B cell (primary cell): ENCODE results near the gene INTS3. TPM values are rescaled to one million over a fixed set of nuclear protein-coding genes. Genes with fewer than 3 reads are reported as not detected.

Experiments
- ATAC-seq: fragments of 200-7000 bp; cut with Tn5 transposase; one replicate; pipeline ENCODE4 v1.10.0; 2021; ENCODE audit warnings: low read depth, mild to moderate bottlenecking, moderate number of reproducible peaks, moderate library complexity
- CTCF ChIA-PET: fragments of 350-600 bp; sonication (Branson Sonifier 250); formaldehyde crosslinking; loops from one replicate; lab custom pipeline; 2021; ENCODE audit warnings: antibody characterized with exemption, inconsistent platforms; lab: Charles Lee
- POLR2A ChIA-PET: fragments of 350-600 bp; sonication (Branson Sonifier 250); formaldehyde crosslinking; loops from one replicate; lab custom pipeline; 2021; ENCODE audit warnings: antibody characterized with exemption; lab: Charles Lee
- DNase-seq: peaks from one replicate; pipeline ENCODE4 v3.0.0; 2013
- H2AFZ ChIP-seq: 2 replicates; pipeline ENCODE4 v1.6.1; 2012; ENCODE audit warnings: mild to moderate bottlenecking, low read depth, low read length; ENCODE audit not compliant: insufficient read depth, poor library complexity, severe bottlenecking
- H3K27ac ChIP-seq, 2 donors: 1 replicate in 1 of 2; 2 replicates in 1 of 2; pipeline ENCODE4 v1.5.1; 2012 to 2013; ENCODE audit warnings: low read length in 2 of 2, mild to moderate bottlenecking in 2 of 2, moderate library complexity in 1 of 2
- H3K27me3 ChIP-seq, 4 experiments: fragments of 200-600 bp in 1 of 4; sonication (generic) in 1 of 4; replicated peaks in 1 of 4; 1 replicate in 2 of 4; 2 replicates in 2 of 4; pipeline versions ENCODE4 v1.6.1 to v1.7.0; 2013 to 2016; ENCODE audit warnings: low read length in 3 of 4, mild to moderate bottlenecking in 2 of 4, mixed read lengths in 1 of 4, moderate library complexity in 1 of 4; ENCODE audit not compliant: insufficient read depth in 4 of 4, control insufficient read depth in 3 of 4; ENCODE audit errors: control extremely low read depth in 1 of 4
- H3K36me3 ChIP-seq, 2 experiments: replicated peaks in 1 of 2; 1 replicate in 1 of 2; 2 replicates in 1 of 2; pipeline versions ENCODE4 v1.6.1 to v1.7.1; 2013; ENCODE audit warnings: low read length in 1 of 2; ENCODE audit not compliant: insufficient read depth in 2 of 2, control insufficient read depth in 1 of 2; ENCODE audit errors: control extremely low read depth in 1 of 2, extremely low read depth in 1 of 2
- H3K4me1 ChIP-seq, 2 donors: fragments of 200-600 bp in 1 of 2; sonication (generic) in 1 of 2; 1 replicate in 1 of 2; 2 replicates in 1 of 2; pipeline versions ENCODE4 v1.5.1 to v1.6.1; 2013 to 2017; ENCODE audit warnings: low read length in 2 of 2; ENCODE audit not compliant: control insufficient read depth in 2 of 2, insufficient read depth in 2 of 2
- H3K4me2 ChIP-seq: replicated peaks from 2 replicates; pipeline ENCODE3; 2012; ENCODE audit warnings: mild to moderate bottlenecking, low read depth, low read length; ENCODE audit not compliant: poor library complexity, severe bottlenecking
- H3K4me3 ChIP-seq, 5 experiments: fragments of 200-600 bp in 1 of 5; sonication (generic) in 1 of 5; 1 replicate in 3 of 5; 2 replicates in 2 of 5; pipeline versions ENCODE4 v1.5.1 to v1.7.0; 2011 to 2016; ENCODE audit warnings: low read length in 4 of 5, mild to moderate bottlenecking in 4 of 5, low read depth in 2 of 5, control low read depth in 1 of 5, moderate library complexity in 1 of 5; ENCODE audit not compliant: insufficient read depth in 1 of 5; ENCODE audit errors: control extremely low read depth in 1 of 5, extremely low read depth in 1 of 5
- H3K79me2 ChIP-seq: fragments of 200-600 bp; sonication (generic); one replicate; pipeline ENCODE4 v1.6.0; 2016; ENCODE audit warnings: low read length; ENCODE audit not compliant: control insufficient read depth, insufficient read depth
- H3K9ac ChIP-seq: fragments of 200-600 bp; sonication (generic); 2 replicates; pipeline ENCODE4 v1.6.1; 2017; ENCODE audit warnings: mild to moderate bottlenecking, low read length, moderate library complexity
- H3K9me3 ChIP-seq, 3 donors: one replicate each; pipeline versions ENCODE4 v1.6.1 to v1.7.1; 2013; ENCODE audit warnings: low read length in 2 of 3; ENCODE audit not compliant: control insufficient read depth in 2 of 3, insufficient read depth in 1 of 3; ENCODE audit errors: control extremely low read depth in 1 of 3
- H4K20me1 ChIP-seq: 2 replicates; pipeline ENCODE4 v1.6.0; 2012; ENCODE audit warnings: mild to moderate bottlenecking, low read length; ENCODE audit not compliant: insufficient read depth, control insufficient read depth, poor library complexity, severe bottlenecking
- H3K27ac Mint-ChIP-seq: one replicate; pipeline ENCODE4 v1.8.0; 2021; ENCODE audit warnings: mixed read lengths
- H3K27me3 Mint-ChIP-seq: one replicate; pipeline ENCODE4 v1.8.0; 2021; ENCODE audit warnings: mixed read lengths
- H3K4me1 Mint-ChIP-seq: one replicate; pipeline ENCODE4 v1.8.0; 2021; ENCODE audit warnings: mixed read lengths
- H3K4me3 Mint-ChIP-seq: one replicate; pipeline ENCODE4 v1.8.0; 2021; ENCODE audit warnings: mixed read lengths
- H3K9me3 Mint-ChIP-seq: one replicate; pipeline ENCODE4 v1.8.0; 2022; ENCODE audit warnings: mixed read lengths; ENCODE audit not compliant: insufficient read depth
- EZH2 ChIP-seq: IDR thresholded peaks from 2 replicates; pipeline ENCODE4 v1.6.1; 2012; ENCODE audit warnings: borderline replicate concordance, low read depth, mild to moderate bottlenecking, moderate library complexity, low read length; ENCODE audit not compliant: insufficient read depth, poor library complexity, severe bottlenecking
- WGBS: methylation state at CpG from one replicate; pipeline ENCODE4 v1.1.5; 2013; ENCODE audit warnings: missing lambda C conversion rate; ENCODE audit not compliant: insufficient coverage; 5-methylcytosine and 5-hydroxymethylcytosine counted together
- intact Hi-C: fragments of 100-400 bp; cut with micrococcal nuclease; formaldehyde crosslinking; loops from one replicate; pipeline ENCODE4 v1.10.0; 2022
- polyA plus RNA-seq: library from polyadenylated mRNA; depleted of rRNA; stranded (reverse); fragments of >200 nt; gene quantifications from 2 replicates; pipeline ENCODE4 v1.2.3, GENCODE V29; 2012
- total RNA-seq, 2 donors: library from RNA; stranded (reverse); fragments of 120-200 nt in 1 of 2; gene quantifications; 1 replicate in 1 of 2; 2 replicates in 1 of 2; pipeline versions ENCODE4 v1.2.3 to v1.2.4, GENCODE V29; 2013 to 2022
- TF ChIP-seq, protein P1 (sequence below): fragments of 200-600 bp; IDR thresholded peaks from one replicate; pipeline ENCODE4 v1.8.0; 2022; ENCODE audit warnings: antibody characterized with exemption, mild to moderate bottlenecking

INTS3 gene
- total and polyA plus RNA-seq, 2 donors (not counting 1 experiment from before 2014, with no cell fraction given): 69.1 to 84.1 TPM

DNA sequence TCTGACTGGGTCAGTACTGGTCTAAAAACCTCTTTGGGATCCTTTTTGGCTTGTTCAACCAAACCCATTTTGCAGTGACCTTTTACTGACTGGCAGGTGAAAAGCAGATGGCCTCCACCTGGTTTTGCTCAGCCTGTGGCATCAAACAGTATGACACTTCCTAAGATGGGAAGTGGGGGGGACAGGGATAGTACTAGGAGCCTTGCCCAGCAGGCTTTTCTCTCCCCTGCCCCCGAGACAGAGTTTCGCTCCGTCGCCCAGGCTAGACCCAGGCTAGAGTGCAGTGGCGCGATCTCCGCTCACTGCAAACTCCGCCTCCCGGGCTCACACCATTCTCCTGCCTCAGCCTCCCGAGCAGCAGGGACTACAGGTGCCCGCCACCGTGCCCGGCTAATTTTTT is 18.3 kb downstream of the INTS3 start:
- H3K9ac ChIP-seq: no peak overlapping the region
- peaks cover 34% of the 10 kb centered on the region for H3K4me1 Mint-ChIP-seq
- no peak overlapping the region for H3K27ac ChIP-seq
- no peak overlapping the region for H3K27ac Mint-ChIP-seq
- intact Hi-C loops: no loop called here
- WGBS: 94% methylated on average over 9 of the region's 13 CpGs
- ChIA-PET CTCF (interaction anchor here (0.7 to 1.1 kb wide), 4 partner anchors 69 to 237 kb away, joined by 3 to 5 read pairs (median 4); no protein-coding TSS in a partner anchor), POLR2A (no interaction called here)
- no peaks in the 10 kb centered on the region for H3K27me3 Mint-ChIP-seq
- no peak overlapping the region for H3K4me2 ChIP-seq
- peaks cover 10 to 26% of the 10 kb centered on the region in 2 donors for H3K4me1 ChIP-seq
- H3K9me3 ChIP-seq: no peaks in the 10 kb centered on the region
- H3K27me3 ChIP-seq: no peaks in the 10 kb centered on the region
- no peaks in the 10 kb centered on the region for H4K20me1 ChIP-seq
- no peak overlapping the region for H2AFZ ChIP-seq
- peaks cover 6 to 86% of the 10 kb centered on the region in 2 experiments for H3K36me3 ChIP-seq
- peaks cover 18% of the 10 kb centered on the region for H3K79me2 ChIP-seq
- no peak overlapping the region for H3K4me3 Mint-ChIP-seq
- no peak for DNase-seq
- H3K9me3 Mint-ChIP-seq: no peaks in the 10 kb centered on the region
- H3K4me3 ChIP-seq: no peak overlapping the region
- no peak for ATAC-seq
- TF ChIP-seq, protein P1, sequence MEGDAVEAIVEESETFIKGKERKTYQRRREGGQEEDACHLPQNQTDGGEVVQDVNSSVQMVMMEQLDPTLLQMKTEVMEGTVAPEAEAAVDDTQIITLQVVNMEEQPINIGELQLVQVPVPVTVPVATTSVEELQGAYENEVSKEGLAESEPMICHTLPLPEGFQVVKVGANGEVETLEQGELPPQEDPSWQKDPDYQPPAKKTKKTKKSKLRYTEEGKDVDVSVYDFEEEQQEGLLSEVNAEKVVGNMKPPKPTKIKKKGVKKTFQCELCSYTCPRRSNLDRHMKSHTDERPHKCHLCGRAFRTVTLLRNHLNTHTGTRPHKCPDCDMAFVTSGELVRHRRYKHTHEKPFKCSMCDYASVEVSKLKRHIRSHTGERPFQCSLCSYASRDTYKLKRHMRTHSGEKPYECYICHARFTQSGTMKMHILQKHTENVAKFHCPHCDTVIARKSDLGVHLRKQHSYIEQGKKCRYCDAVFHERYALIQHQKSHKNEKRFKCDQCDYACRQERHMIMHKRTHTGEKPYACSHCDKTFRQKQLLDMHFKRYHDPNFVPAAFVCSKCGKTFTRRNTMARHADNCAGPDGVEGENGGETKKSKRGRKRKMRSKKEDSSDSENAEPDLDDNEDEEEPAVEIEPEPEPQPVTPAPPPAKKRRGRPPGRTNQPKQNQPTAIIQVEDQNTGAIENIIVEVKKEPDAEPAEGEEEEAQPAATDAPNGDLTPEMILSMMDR: no peak
- no peak for TF ChIP-seq EZH2

- ATAC-seq: no peak
- H3K9ac ChIP-seq: no peak overlapping the region
- no peak overlapping the region for H3K4me3 ChIP-seq
- H3K79me2 ChIP-seq: peaks cover 3% of the 10 kb centered on the region
- Mint-ChIP-seq H3K9me3 (no peaks in the 10 kb centered on the region), H3K27ac (no peak overlapping the region), H3K27me3 (no peaks in the 10 kb centered on the region), H3K4me3 (no peak overlapping the region), H3K4me1 (peaks cover 10% of the 10 kb centered on the region)
- no peaks in the 10 kb centered on the region for H3K9me3 ChIP-seq
- WGBS: 100% methylated on average over 1 of the region's 2 CpGs
- peaks cover 8 to 88% of the 10 kb centered on the region in 2 experiments for H3K36me3 ChIP-seq
- no peaks in the 10 kb centered on the region for H3K27me3 ChIP-seq
- no peak for TF ChIP-seq EZH2
- TF ChIP-seq, protein P1: no peak
- H4K20me1 ChIP-seq: no peaks in the 10 kb centered on the region
- DNase-seq: no peak
- ChIA-PET POLR2A (interaction anchor here (0.6 kb wide), 1 partner anchor 178 kb away, joined by 9 read pairs; no protein-coding TSS in a partner anchor), CTCF (interaction anchor here (1.4 to 6.7 kb wide), 4 partner anchors 71 to 239 kb away, joined by 6 to 54 read pairs (median 28); partner anchors contain the start of gene NPR1)
- H2AFZ ChIP-seq: no peak overlapping the region
- H3K4me1 ChIP-seq: peaks cover 0 to 5% of the 10 kb centered on the region in 2 donors
- intact Hi-C loops: loop anchor here (1.0 to 2.0 kb wide), 6 partner anchors 20 to 237 kb away; partner anchors contain the start of genes INTS3, RAB13 and SLC27A3
- H3K4me2 ChIP-seq: no peak overlapping the region
- no peak overlapping the region for H3K27ac ChIP-seq
Observed at GRCh38 chr1:153748903-153749302, 21.1 kb downstream of the INTS3 start.
